Naive thymus-derived CD8-positive, alpha-beta T cell (primary cell): ENCODE results near the gene KDM3A. TPM values are rescaled to one million over a fixed set of nuclear protein-coding genes. Genes with fewer than 3 reads are reported as not detected.
A peak's percentile ranks its signal among the peaks of the same experiment; 100 is the strongest.
"Not testable (repeated sequence)": the region's sequence is repeated elsewhere in the genome, so short reads cannot be mapped to it uniquely, and the experiment has no call there.

Source experiments
- ATAC-seq, 2 donors: fragments of 150-1000 bp; cut with Tn5 transposase in 1 of 2; sonication (Bioruptor Pico), chemical (Tn5 transposase) in 1 of 2; 1 replicate in 1 of 2; 2 replicates in 1 of 2; pipeline ENCODE4 v1.10.0; 2021; ENCODE audit warnings: mild to moderate bottlenecking in 2 of 2, moderate library complexity in 2 of 2
- POLR2A ChIA-PET: fragments of 350-600 bp; sonication (Branson Sonifier 250); formaldehyde crosslinking; loops from one replicate; lab custom pipeline; 2021; ENCODE audit warnings: antibody characterized with exemption; lab: Charles Lee
- DNase-seq, 10 donors: peaks; one replicate each; pipeline versions ENCODE4 v3.0.0 to v3.0.0-alpha.2; 2020 to 2022
- H3K27ac Mint-ChIP-seq, 10 donors: one replicate each; pipeline ENCODE4 v1.8.0; 2020 to 2022; ENCODE audit warnings: mild to moderate bottlenecking in 10 of 10, mixed read lengths in 10 of 10, moderate library complexity in 4 of 10, inconsistent platforms in 1 of 10
- H3K27me3 Mint-ChIP-seq, 5 donors: one replicate each; pipeline ENCODE4 v1.8.0; 2021 to 2022; ENCODE audit warnings: mixed read lengths in 5 of 5
- H3K36me3 Mint-ChIP-seq, 3 donors: one replicate each; pipeline ENCODE4 v1.8.0; 2020 to 2022; ENCODE audit warnings: mixed read lengths in 3 of 3, mild to moderate bottlenecking in 2 of 3, inconsistent platforms in 1 of 3
- H3K4me1 Mint-ChIP-seq, 4 donors: one replicate each; pipeline ENCODE4 v1.8.0; 2021 to 2022; ENCODE audit warnings: mixed read lengths in 4 of 4
- H3K4me3 Mint-ChIP-seq, 10 donors: one replicate each; pipeline ENCODE4 v1.8.0; 2020 to 2022; ENCODE audit warnings: mild to moderate bottlenecking in 10 of 10, mixed read lengths in 10 of 10, moderate library complexity in 6 of 10, inconsistent platforms in 1 of 10
- H3K9me3 Mint-ChIP-seq, 9 donors: one replicate each; pipeline ENCODE4 v1.8.0; 2020 to 2022; ENCODE audit warnings: mixed read lengths in 9 of 9, mild to moderate bottlenecking in 3 of 9, inconsistent platforms in 1 of 9, moderate library complexity in 1 of 9
- polyA plus RNA-seq, 3 donors: library from polyadenylated mRNA; unstranded; fragments of 300-500 nt; fragmentation: Illumina TruSeq; gene quantifications; one replicate each; pipeline ENCODE4 v1.2.3, GENCODE V29; 2021
- total RNA-seq, 8 experiments: library from RNA in 2 of 8; stranded (reverse) in 2 of 8; gene quantifications; one replicate each; pipeline ENCODE4 v1.2.3 and lab custom pipeline; 2021 to 2026

KDM3A gene
- total and polyA plus RNA-seq, 5 experiments from 2014 or later, result 12.6 to 194 (median 30.4) TPM

DNA sequence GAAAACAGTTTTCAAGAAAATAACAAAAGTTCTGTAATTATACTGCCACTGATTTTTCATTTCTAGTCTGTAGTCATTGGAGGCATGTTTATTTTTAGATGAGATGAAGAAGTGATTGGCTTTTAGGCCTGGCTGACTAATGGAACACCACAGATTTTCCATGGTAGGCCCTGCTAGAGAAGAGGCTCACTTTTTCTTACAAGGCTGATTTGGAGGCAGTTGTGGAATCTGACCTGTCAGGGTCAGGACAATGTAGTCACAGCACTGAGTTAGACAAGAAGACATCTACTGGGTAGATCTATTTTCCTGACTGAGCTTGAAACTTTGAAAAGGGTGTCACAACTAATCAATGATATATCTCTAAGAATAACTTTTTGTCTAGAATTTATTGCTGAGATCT, 43.9 kb downstream of the KDM3A start:
- Mint-ChIP-seq H3K27ac (peak overlapping the region in 8 of 10 donors; percentile 4 to 74 (median 27)), H3K4me1 (peaks cover 0 to 6% (median 3%) of the 10 kb centered on the region in 4 donors), H3K4me3 (no peak overlapping the region), H3K36me3 (peaks cover 22 to 100% (median 39%) of the 10 kb centered on the region in 3 donors), H3K9me3 (no peaks in the 10 kb centered on the region), H3K27me3 (no peaks in the 10 kb centered on the region)
- DNase-seq (no peak), ATAC-seq (no peak)
- POLR2A ChIA-PET, result no interaction called here

DNA sequence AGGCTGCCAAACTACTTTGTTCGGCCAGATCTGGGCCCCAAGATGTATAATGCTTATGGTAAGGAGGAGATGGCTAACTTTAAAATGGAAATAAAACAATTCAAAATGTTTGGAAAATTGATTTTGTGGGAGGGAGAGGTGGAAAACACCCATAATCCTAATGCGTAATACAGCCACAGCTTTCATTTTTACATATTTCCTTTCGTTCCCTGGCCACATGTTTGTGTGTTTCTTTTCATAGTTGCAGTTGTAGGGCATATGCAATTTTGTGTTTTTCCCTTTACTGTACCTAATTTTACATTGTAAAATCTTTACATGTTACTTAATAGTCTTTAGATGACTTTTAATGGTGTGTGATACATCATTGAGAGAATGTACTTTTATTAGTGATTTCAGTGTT, 44.6 kb downstream of the KDM3A start:
- Mint-ChIP-seq H3K4me1 (peaks cover 0 to 6% (median 3%) of the 10 kb centered on the region in 4 donors), H3K9me3 (no peaks in the 10 kb centered on the region), H3K27me3 (no peaks in the 10 kb centered on the region), H3K4me3 (no peak overlapping the region), H3K27ac (peak overlapping the region in 9 of 10 donors; percentile 4 to 79 (median 34)), H3K36me3 (peaks cover 26 to 100% (median 42%) of the 10 kb centered on the region in 3 donors)
- POLR2A ChIA-PET, result no interaction called here
- no peak for ATAC-seq
- DNase-seq, result no peak

DNA sequence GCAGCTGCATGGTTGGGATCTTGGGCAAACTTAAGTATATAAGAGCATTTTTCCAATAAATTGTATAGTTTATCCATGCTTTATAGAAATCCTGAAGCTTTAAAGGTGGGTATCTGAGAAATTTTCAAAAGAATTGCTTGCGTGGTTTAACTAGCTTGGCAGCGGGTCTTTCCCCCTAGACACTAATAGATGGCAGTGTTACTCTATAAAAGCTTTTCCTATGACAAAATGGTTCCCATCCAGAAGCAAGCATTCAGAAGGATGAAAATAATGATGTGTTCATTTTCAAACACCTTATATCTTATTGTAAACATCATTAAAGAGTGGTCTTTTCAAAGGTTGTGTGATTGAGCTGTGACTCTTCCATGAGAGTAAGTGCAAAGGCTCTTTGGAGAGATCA, 45.9 kb downstream of the KDM3A start:
- H3K4me1 Mint-ChIP-seq, result peaks cover 0 to 6% (median 3%) of the 10 kb centered on the region in 4 donors
- DNase-seq, result peak in 2 of 10 donors; percentile 9 to 12
- no peak overlapping the region for H3K4me3 Mint-ChIP-seq
- POLR2A ChIA-PET, result interaction anchor here (0.6 kb wide), 1 partner anchor 458 kb away, joined by 3 read pairs; no protein-coding TSS in a partner anchor
- peaks cover 23 to 100% (median 44%) of the 10 kb centered on the region in 3 donors for H3K36me3 Mint-ChIP-seq
- H3K9me3 Mint-ChIP-seq, result no peaks in the 10 kb centered on the region
- peak; percentile 27 to 36 for ATAC-seq
- H3K27ac Mint-ChIP-seq, result peak overlapping the region in 9 of 10 donors; percentile 32 to 86 (median 69)
- no peaks in the 10 kb centered on the region for H3K27me3 Mint-ChIP-seq

DNA sequence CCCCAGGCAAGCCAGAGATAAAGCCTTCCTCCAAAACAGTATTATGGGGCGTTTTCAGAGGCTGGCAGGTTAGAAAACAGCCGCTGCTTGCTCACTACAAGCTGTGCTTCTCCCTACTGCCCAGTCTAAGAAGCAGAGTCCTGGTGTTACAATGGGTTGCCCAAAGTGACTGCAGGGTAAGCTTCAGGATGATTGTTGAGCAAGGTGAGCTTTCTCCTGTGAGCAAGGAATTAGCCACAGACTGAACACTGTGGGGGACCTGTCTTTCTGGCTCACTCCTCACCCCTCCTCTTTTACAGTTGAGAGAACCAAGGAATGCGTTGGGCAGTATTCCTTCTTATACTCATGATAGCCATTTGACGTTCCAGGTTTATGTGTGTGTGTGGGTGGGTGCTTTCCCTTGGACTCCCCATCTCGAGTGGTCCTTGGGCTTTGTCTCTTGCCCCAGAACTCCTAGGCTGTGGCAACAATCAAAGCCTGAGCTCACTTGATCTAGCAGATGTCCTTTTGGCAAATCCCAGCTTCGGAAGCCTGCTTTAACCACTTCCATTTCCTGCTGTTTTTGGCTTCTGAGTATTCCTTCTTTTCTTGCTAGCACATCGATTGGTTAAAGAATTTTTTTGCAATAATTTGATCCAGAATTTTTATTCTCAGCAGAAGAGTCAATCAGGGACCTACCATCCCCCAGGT, 47.5 kb downstream of the KDM3A start:
- POLR2A ChIA-PET, result no interaction called here
- ATAC-seq (no peak), DNase-seq (no peak)
- Mint-ChIP-seq H3K27ac (peak overlapping the region in 9 of 10 donors; percentile 32 to 86 (median 84)), H3K9me3 (no peaks in the 10 kb centered on the region), H3K36me3 (peaks cover 23 to 99% (median 45%) of the 10 kb centered on the region in 3 donors), H3K27me3 (no peaks in the 10 kb centered on the region), H3K4me3 (no peak overlapping the region), H3K4me1 (peaks cover 0 to 6% (median 3%) of the 10 kb centered on the region in 4 donors)

DNA sequence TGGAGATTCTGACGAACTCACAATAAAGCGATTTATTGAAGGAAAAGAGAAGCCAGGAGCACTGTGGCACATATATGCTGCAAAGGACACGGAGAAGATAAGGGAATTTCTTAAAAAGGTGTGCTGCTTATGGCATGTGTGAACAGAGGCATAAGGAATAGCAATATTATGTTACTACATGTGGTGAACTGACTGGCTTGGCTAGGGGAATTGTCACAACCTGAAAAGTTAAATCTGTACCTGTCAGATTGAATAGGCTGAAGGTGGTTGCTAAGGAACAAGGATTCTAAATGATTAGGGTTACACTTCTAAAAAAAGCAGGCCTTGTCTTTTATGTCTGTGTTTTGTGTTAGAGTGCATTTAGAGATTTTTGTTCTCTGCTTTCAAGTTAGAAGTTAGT, 48.4 kb downstream of the KDM3A start:
- H3K27ac Mint-ChIP-seq, result peak overlapping the region in 8 of 10 donors; percentile 15 to 84 (median 38)
- POLR2A ChIA-PET, result no interaction called here
- peaks cover 0 to 5% (median 0%) of the 10 kb centered on the region in 9 donors for H3K9me3 Mint-ChIP-seq
- peaks cover 27 to 99% (median 49%) of the 10 kb centered on the region in 3 donors for H3K36me3 Mint-ChIP-seq
- ATAC-seq, result no peak
- no peak for DNase-seq
- no peak overlapping the region for H3K4me3 Mint-ChIP-seq
- peaks cover 2 to 6% (median 3%) of the 10 kb centered on the region in 4 donors for H3K4me1 Mint-ChIP-seq
- no peaks in the 10 kb centered on the region for H3K27me3 Mint-ChIP-seq

DNA sequence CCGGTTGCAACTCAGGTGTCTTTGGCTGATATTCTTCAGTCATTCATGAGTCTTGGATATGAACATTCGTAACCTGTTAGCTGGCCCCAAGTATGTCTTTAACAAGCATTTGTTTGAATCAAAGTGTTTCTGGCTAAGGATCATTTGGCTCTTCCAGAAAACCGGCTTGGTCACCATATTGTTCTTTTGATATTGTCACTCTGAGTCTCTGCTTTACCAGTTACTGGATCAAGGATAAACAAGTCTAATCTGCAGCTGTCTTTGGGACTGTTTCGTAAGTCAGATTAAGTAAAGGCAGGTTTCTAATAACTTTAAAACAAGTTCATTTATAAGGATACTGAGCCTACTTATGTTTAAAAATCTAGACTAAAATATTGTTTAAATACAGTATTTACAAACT, 49.1 kb downstream of the KDM3A start:
- H3K4me1 Mint-ChIP-seq, result peaks cover 3 to 7% (median 6%) of the 10 kb centered on the region in 4 donors
- H3K36me3 Mint-ChIP-seq, result peaks cover 25 to 99% (median 52%) of the 10 kb centered on the region in 3 donors
- H3K27ac Mint-ChIP-seq, result peak overlapping the region in 4 of 10 donors; percentile 36 to 84 (median 62)
- peaks cover 0 to 8% (median 0%) of the 10 kb centered on the region in 9 donors for H3K9me3 Mint-ChIP-seq
- POLR2A ChIA-PET, result no interaction called here
- ATAC-seq (no peak), DNase-seq (no peak)
- no peak overlapping the region for H3K4me3 Mint-ChIP-seq
- H3K27me3 Mint-ChIP-seq, result no peaks in the 10 kb centered on the region

DNA sequence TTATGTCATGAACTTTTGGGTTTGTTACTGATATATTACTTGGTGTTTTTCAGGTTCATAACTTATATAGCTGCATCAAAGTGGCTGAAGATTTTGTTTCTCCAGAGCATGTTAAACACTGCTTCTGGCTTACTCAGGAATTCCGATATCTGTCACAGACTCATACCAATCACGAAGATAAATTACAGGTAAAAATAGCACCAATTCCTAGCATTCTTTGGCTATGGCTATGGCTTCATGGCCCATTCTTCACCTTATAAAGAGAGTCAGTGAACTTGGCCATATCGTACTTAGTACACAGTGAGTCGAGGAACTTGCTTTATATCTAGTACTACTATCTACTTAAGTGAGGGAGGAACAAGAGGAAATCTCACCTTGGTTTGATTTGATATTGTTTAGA, 49.9 kb downstream of the KDM3A start:
- peak overlapping the region in 5 of 10 donors; percentile 46 to 89 (median 81) for H3K27ac Mint-ChIP-seq
- POLR2A ChIA-PET, result interaction anchor here (0.6 kb wide), 1 partner anchor 50 kb away, joined by 3 read pairs; the partner anchor contains the start of gene KDM3A

DNA sequence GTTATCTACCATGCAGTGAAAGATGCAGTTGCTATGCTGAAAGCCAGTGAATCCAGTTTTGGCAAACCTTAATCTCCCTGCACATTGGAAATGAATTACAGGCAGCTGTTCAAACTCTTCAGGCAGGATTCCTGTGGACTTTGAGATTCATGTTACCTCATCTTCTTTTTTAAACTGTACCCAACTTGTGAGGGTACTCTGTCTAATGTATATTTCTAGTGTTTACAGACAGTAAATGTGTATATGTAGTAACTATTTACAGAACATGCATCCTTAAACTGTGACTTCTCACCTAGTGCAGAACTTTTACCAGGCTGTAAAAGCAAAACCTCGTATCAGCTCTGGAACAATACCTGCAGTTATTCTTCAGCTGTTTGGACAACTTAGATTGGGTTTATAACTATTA, 50.9 kb downstream of the KDM3A start:
- Mint-ChIP-seq H3K4me1 (peaks cover 7 to 23% (median 17%) of the 10 kb centered on the region in 4 donors), H3K9me3 (peaks cover 0 to 8% (median 5%) of the 10 kb centered on the region in 9 donors), H3K27me3 (no peaks in the 10 kb centered on the region), H3K4me3 (no peak overlapping the region), H3K36me3 (peaks cover 33 to 99% (median 60%) of the 10 kb centered on the region in 3 donors), H3K27ac (peak overlapping the region in 3 of 10 donors; percentile 32 to 47 (median 44))
- POLR2A ChIA-PET, result interaction anchor here (0.6 kb wide), 1 partner anchor 51 kb away, joined by 3 read pairs; the partner anchor contains the start of gene KDM3A
- DNase-seq (no peak), ATAC-seq (no peak)

More for the DNA sequence above, 49.9 kb downstream of the KDM3A start:
- H3K4me3 Mint-ChIP-seq, result no peak overlapping the region
- H3K9me3 Mint-ChIP-seq, result peaks cover 0 to 8% (median 5%) of the 10 kb centered on the region in 9 donors
- no peak for DNase-seq
- peaks cover 32 to 99% (median 54%) of the 10 kb centered on the region in 3 donors for H3K36me3 Mint-ChIP-seq
- peaks cover 6 to 14% (median 12%) of the 10 kb centered on the region in 4 donors for H3K4me1 Mint-ChIP-seq
- ATAC-seq, result no peak
- H3K27me3 Mint-ChIP-seq, result no peaks in the 10 kb centered on the region

DNA sequence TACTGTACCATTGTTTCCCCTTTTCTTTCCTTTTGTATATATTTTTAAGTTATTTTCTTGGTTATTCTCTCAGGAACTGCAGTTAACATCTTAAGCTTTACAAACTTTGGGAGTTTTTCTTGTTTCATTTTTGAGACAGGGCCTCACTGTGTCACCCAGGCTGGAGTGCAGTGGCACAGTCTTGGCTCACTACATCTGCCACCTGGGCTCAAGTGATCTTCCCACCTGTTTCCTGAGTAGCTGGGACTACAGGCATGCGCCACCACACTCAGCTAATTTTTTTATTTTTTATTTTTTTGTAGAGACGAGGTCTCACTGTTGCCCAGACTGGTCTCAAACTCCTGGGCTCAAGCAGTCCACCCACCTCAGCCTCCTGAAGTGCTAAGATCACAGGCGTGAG, 55.2 kb downstream of the KDM3A start:
- Mint-ChIP-seq H3K27ac (peak overlapping the region in 7 of 10 donors; percentile 13 to 66 (median 35)), H3K36me3 (peaks cover 56 to 99% (median 81%) of the 10 kb centered on the region in 3 donors), H3K4me1 (peaks cover 6 to 38% (median 18%) of the 10 kb centered on the region in 4 donors), H3K9me3 (peaks cover 0 to 35% (median 23%) of the 10 kb centered on the region in 9 donors)
- ATAC-seq, result peak in 1 of 2 donors; percentile 16
- not testable (repeated sequence) for DNase-seq, H3K27me3 Mint-ChIP-seq, H3K4me3 Mint-ChIP-seq
- POLR2A ChIA-PET, result interaction anchor here (0.6 kb wide), 1 partner anchor 113 kb away, joined by 3 read pairs; no protein-coding TSS in a partner anchor

DNA sequence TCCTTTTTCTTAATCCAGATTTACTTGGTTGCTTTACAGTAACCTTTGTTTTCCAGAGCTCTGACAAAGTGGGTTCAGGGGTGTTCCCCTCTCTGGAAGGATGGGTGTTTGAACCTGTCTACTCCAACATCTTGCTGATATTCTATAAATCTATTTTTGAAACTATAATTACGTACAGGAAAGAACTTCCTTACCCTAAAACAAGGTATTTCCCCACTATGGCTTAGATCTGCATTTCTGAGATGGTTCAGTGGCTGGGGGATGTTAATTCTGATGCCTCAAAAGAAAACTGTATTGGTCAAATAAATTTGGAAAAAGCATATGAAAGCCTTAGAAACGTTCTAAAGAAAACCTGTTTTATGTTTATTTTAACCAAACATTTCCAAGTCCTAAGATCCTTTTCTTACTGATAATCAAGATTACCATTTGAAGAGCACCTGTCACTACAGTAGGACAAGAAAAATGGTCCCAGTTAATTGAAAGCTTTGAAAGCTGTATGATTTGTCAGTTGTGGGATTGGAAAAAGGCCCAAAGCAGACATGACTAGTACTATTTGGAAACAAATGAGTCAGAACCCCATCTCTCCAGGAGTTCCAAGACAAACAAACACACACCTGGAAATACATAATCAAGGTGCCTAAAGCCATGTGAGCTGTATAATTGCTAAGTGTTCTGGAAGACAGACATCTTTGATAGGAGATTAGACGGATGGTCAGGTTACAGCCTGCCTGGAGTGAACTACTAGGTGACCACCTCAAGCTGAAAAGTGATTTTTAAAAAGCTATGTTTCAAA, 57.5 kb downstream of the KDM3A start:
- Mint-ChIP-seq H3K4me3 (no peak overlapping the region), H3K4me1 (peaks cover 6 to 38% (median 17%) of the 10 kb centered on the region in 4 donors), H3K27me3 (no peaks in the 10 kb centered on the region), H3K9me3 (peaks cover 0 to 39% (median 24%) of the 10 kb centered on the region in 9 donors), H3K27ac (peak overlapping the region in 4 of 10 donors; percentile 37 to 72 (median 48)), H3K36me3 (peaks cover 66 to 100% (median 92%) of the 10 kb centered on the region in 3 donors)
- POLR2A ChIA-PET, result interaction anchor here (1.2 to 1.9 kb wide), 2 partner anchors 12 to 58 kb away, joined by 3 to 6 read pairs; partner anchors contain the start of gene KDM3A
- DNase-seq, result no peak
- ATAC-seq, result no peak

DNA sequence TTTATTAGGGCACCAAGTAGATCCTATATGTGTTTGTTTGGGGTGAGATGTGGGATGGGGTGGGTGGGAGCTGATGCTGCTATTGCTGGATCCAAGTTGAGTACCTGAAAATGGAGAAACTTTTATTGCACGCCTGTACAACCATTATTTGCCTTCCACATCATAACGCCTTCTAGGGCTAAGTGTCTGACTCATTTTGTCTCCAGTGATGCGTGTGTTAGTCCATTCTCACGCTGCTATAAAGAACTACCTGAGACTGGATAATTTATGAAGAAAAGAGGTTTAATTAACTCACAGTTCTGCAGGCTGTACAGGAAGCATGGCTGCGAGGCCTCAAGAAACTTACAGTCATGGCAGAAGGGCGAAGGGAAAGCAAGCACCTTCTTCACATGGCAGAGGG, 58.2 kb downstream of the KDM3A start:
- H3K4me1 Mint-ChIP-seq, result peaks cover 6 to 38% (median 18%) of the 10 kb centered on the region in 4 donors
- POLR2A ChIA-PET, result interaction anchor here (1.9 kb wide), 1 partner anchor 11 kb away, joined by 6 read pairs; no protein-coding TSS in a partner anchor
- ATAC-seq, result no peak
- peak overlapping the region in 1 of 10 donors; percentile 25 for H3K4me3 Mint-ChIP-seq
- H3K27me3 Mint-ChIP-seq, result no peaks in the 10 kb centered on the region
- H3K9me3 Mint-ChIP-seq, result peaks cover 0 to 39% (median 24%) of the 10 kb centered on the region in 9 donors
- H3K36me3 Mint-ChIP-seq, result peaks cover 67 to 99% (median 94%) of the 10 kb centered on the region in 3 donors
- no peak for DNase-seq
- H3K27ac Mint-ChIP-seq, result peak overlapping the region in 3 of 10 donors; percentile 2 to 71 (median 15)
